Measurements from ENCODE around the gene EGFLAM. TPM values are rescaled to one million over a fixed set of nuclear protein-coding genes. Genes with fewer than 3 reads are reported as not detected.

Gene EGFLAM
- total RNA-seq, 1 donor from 2014 or later: not detected

- H3K27me3 Mint-ChIP-seq (ENCODE audit: unreplicated experiment): no peaks in the 10 kb centered on the region
- no peak for TF ChIP-seq CTCF (IDR thresholded peaks at IDR 0.05)
- H3K36me3 Mint-ChIP-seq (ENCODE audit: unreplicated experiment): peaks cover 5% of the 10 kb centered on the region
Measured at GRCh38 chr5:38506302-38506701, 247.9 kb downstream of the EGFLAM start.

GRCh38 chr5:38509185-38509584, 250.8 kb downstream of the EGFLAM start:
- no peaks in the 10 kb centered on the region for H3K27me3 Mint-ChIP-seq (ENCODE audit: unreplicated experiment)
- no peak overlapping the region for H3K4me3 Mint-ChIP-seq (ENCODE audit: unreplicated experiment)
- H3K4me1 Mint-ChIP-seq (ENCODE audit: unreplicated experiment): peaks cover 10% of the 10 kb centered on the region
- H3K27ac Mint-ChIP-seq (ENCODE audit: unreplicated experiment): no peak overlapping the region
- H3K36me3 Mint-ChIP-seq (ENCODE audit: unreplicated experiment): peaks cover 9% of the 10 kb centered on the region
- DNase-seq (ENCODE audit: extremely low spot score, unreplicated experiment): no peak
- TF ChIP-seq CTCF (IDR thresholded peaks at IDR 0.05): no peak
- no peaks in the 10 kb centered on the region for H3K9me3 Mint-ChIP-seq (ENCODE audit: unreplicated experiment)

More at GRCh38 chr5:38506302-38506701, 247.9 kb downstream of the EGFLAM start:
- no peak overlapping the region for H3K4me3 Mint-ChIP-seq (ENCODE audit: unreplicated experiment)
- peaks cover 10% of the 10 kb centered on the region for H3K4me1 Mint-ChIP-seq (ENCODE audit: unreplicated experiment)
- no peaks in the 10 kb centered on the region for H3K9me3 Mint-ChIP-seq (ENCODE audit: unreplicated experiment)
- no peak overlapping the region for H3K27ac Mint-ChIP-seq (ENCODE audit: unreplicated experiment)
- DNase-seq (ENCODE audit: extremely low spot score, unreplicated experiment): no peak

All from osteocyte (in vitro differentiated cells).